Activated naive CD8-positive, alpha-beta T cell treated with anti-CD3 and anti-CD28 coated beads, Interleukin-2, amount 50 U/mL, for 24 hours (primary cell): ENCODE data around the gene DGCR6L.
"Not testable (repeated sequence)": the region's sequence is repeated elsewhere in the genome, so short reads cannot be mapped to it uniquely, and the experiment has no call there.

Experiments used
- ATAC-seq: fragments of 150-1000 bp; cut with Tn5 transposase; one replicate; pipeline ENCODE4 v1.10.0; 2021
- DNase-seq: peaks from one replicate; pipeline ENCODE4 v3.0.0; 2021
- H3K27ac Mint-ChIP-seq: one replicate; pipeline ENCODE4 v1.8.0; 2021; ENCODE audit warnings: mild to moderate bottlenecking, mixed read lengths
- H3K27me3 Mint-ChIP-seq: one replicate; pipeline ENCODE4 v1.8.0; 2021; ENCODE audit warnings: mixed read lengths
- H3K36me3 Mint-ChIP-seq: one replicate; pipeline ENCODE4 v1.8.0; 2021; ENCODE audit warnings: low read depth, mixed read lengths
- H3K4me1 Mint-ChIP-seq: one replicate; pipeline ENCODE4 v1.8.0; 2021; ENCODE audit warnings: mixed read lengths
- H3K4me3 Mint-ChIP-seq: one replicate; pipeline ENCODE4 v1.8.0; 2021; ENCODE audit warnings: mild to moderate bottlenecking, moderate library complexity, mixed read lengths
- H3K9me3 Mint-ChIP-seq: one replicate; pipeline ENCODE4 v1.8.0; 2021; ENCODE audit warnings: mixed read lengths

Gene DGCR6L

DNA sequence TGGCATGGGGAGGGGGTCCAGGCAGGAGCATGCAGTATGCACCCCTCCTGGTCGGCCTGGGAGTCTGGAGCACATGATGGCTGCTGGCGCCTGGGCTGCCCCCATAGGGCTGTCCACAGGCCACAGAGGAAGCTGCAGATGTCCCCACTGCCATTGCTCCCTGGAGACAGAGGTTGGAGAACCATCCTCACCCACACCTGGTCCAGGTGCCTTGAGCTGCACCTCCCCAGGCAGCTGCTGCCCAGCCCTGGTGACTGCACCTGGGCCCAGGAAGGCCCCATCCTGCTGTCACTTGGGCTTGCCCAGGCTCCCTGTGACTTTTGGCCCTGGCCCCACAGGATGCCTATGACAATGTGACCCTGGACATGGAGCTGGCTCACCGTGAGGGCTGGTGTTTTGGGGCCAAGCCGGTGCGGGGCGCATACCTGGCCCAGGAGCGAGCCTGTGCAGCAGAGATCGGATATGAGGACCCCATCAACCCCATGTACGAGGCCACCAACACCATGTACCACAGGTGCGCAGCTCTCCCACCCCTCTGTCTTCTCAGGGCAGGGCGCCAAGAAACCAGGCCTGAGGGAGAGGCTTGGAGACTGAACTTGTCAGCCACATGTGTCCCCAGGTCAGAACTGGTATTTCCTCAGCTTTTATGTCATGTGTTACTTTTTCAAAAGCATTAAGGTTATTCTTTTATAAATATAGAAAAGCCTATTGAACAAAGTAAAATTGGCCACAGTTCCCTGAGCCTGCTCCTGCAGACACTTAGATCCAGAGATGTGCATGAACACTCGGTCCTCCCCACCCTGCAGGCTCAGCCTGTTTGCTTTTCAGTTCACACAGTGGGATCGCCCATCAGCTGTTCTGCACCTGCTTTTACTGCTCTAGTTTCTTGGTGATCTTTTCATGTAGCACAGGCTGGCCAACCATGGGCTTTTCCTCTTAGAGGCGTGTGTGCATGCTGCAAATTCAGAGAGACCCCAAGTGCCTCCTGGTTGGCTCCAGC lies 12.1 kb downstream of the DGCR6L start:
- not testable (repeated sequence) for H3K4me3 Mint-ChIP-seq, H3K27me3 Mint-ChIP-seq, H3K4me1 Mint-ChIP-seq, H3K9me3 Mint-ChIP-seq, H3K36me3 Mint-ChIP-seq, ATAC-seq, DNase-seq
- H3K27ac Mint-ChIP-seq: peak overlapping the region; percentile 72

- H3K36me3 Mint-ChIP-seq, ATAC-seq, DNase-seq, H3K9me3 Mint-ChIP-seq, H3K4me1 Mint-ChIP-seq, H3K27me3 Mint-ChIP-seq: not testable (repeated sequence)
- H3K27ac Mint-ChIP-seq: peak overlapping the region; percentile 72
- H3K4me3 Mint-ChIP-seq: peak overlapping the region; percentile 6
These were observed 13.0 kb downstream of the DGCR6L start for GRCh38 chr22:20306646-20307447.

- H3K27ac Mint-ChIP-seq: peak overlapping the region; percentile 64
These were observed 13.8 kb downstream of the DGCR6L start for GRCh38 chr22:20305894-20306645.

GRCh38 chr22:20305230-20305893 lies 14.5 kb downstream of the DGCR6L start:
- ATAC-seq: peak; percentile 58
- DNase-seq, H3K9me3 Mint-ChIP-seq, H3K27ac Mint-ChIP-seq, H3K4me1 Mint-ChIP-seq, H3K36me3 Mint-ChIP-seq, H3K4me3 Mint-ChIP-seq: not testable (repeated sequence)
- H3K27me3 Mint-ChIP-seq: peaks cover 13% of the 10 kb centered on the region

More at GRCh38 chr22:20305894-20306645, 13.8 kb downstream of the DGCR6L start:
- DNase-seq (no peak), ATAC-seq (peak; percentile 45)
- peaks cover 6% of the 10 kb centered on the region for H3K27me3 Mint-ChIP-seq
- H3K9me3 Mint-ChIP-seq: no peaks in the 10 kb centered on the region
- H3K4me3 Mint-ChIP-seq: peak overlapping the region; percentile 6
- peaks cover 4% of the 10 kb centered on the region for H3K4me1 Mint-ChIP-seq
- no peaks in the 10 kb centered on the region for H3K36me3 Mint-ChIP-seq

DNA sequence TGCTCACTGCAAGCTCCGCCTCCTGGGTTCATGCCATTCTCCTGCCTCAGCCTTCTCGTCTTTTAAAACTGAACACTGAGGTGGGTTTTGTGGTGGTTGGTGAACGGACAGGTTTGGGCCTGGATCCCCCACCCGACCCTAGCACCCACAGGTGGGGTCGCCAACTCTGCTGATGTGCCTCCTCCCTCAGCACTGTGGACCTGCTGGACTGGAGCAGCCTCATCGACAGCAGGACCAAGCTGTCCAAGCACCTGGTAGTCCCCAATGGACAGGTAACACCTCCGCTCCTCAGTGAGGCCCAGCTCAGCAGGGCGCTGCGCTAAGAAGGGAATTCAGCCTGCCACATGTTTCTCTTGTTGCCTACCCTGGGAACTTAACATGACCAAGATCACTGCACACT lies 15.2 kb downstream of the DGCR6L start:
- Mint-ChIP-seq H3K4me1 (peaks cover 4% of the 10 kb centered on the region), H3K27ac (no peak overlapping the region), H3K4me3 (no peak overlapping the region), H3K27me3 (peaks cover 13% of the 10 kb centered on the region), H3K9me3 (no peaks in the 10 kb centered on the region), H3K36me3 (no peaks in the 10 kb centered on the region)
- ATAC-seq (no peak), DNase-seq (no peak)

- not testable (repeated sequence) for H3K27ac Mint-ChIP-seq, ATAC-seq
These were observed 16.7 kb downstream of the DGCR6L start for GRCh38 chr22:20303229-20303534.

GRCh38 chr22:20302438-20303228 lies 17.2 kb downstream of the DGCR6L start:
- no peaks in the 10 kb centered on the region for H3K36me3 Mint-ChIP-seq
- H3K27me3 Mint-ChIP-seq: peaks cover 13% of the 10 kb centered on the region
- DNase-seq (no peak), ATAC-seq (no peak)
- peaks cover 4% of the 10 kb centered on the region for H3K4me1 Mint-ChIP-seq
- no peaks in the 10 kb centered on the region for H3K9me3 Mint-ChIP-seq
- H3K27ac Mint-ChIP-seq: no peak overlapping the region
- no peak overlapping the region for H3K4me3 Mint-ChIP-seq

More at GRCh38 chr22:20303229-20303534, 16.7 kb downstream of the DGCR6L start:
- H3K4me3 Mint-ChIP-seq, H3K9me3 Mint-ChIP-seq, DNase-seq, H3K36me3 Mint-ChIP-seq, H3K4me1 Mint-ChIP-seq: not testable (repeated sequence)
- H3K27me3 Mint-ChIP-seq: peaks cover 13% of the 10 kb centered on the region

- peaks cover 13% of the 10 kb centered on the region for H3K27me3 Mint-ChIP-seq
- no peaks in the 10 kb centered on the region for H3K4me1 Mint-ChIP-seq
- H3K9me3 Mint-ChIP-seq: no peaks in the 10 kb centered on the region
- peak overlapping the region; percentile 57 for H3K4me3 Mint-ChIP-seq
- no peak for DNase-seq
- no peak overlapping the region for H3K27ac Mint-ChIP-seq
- no peaks in the 10 kb centered on the region for H3K36me3 Mint-ChIP-seq
- ATAC-seq: peak; percentile 38
These were observed 20.1 kb downstream of the DGCR6L start for GRCh38 chr22:20299746-20300136.

DNA sequence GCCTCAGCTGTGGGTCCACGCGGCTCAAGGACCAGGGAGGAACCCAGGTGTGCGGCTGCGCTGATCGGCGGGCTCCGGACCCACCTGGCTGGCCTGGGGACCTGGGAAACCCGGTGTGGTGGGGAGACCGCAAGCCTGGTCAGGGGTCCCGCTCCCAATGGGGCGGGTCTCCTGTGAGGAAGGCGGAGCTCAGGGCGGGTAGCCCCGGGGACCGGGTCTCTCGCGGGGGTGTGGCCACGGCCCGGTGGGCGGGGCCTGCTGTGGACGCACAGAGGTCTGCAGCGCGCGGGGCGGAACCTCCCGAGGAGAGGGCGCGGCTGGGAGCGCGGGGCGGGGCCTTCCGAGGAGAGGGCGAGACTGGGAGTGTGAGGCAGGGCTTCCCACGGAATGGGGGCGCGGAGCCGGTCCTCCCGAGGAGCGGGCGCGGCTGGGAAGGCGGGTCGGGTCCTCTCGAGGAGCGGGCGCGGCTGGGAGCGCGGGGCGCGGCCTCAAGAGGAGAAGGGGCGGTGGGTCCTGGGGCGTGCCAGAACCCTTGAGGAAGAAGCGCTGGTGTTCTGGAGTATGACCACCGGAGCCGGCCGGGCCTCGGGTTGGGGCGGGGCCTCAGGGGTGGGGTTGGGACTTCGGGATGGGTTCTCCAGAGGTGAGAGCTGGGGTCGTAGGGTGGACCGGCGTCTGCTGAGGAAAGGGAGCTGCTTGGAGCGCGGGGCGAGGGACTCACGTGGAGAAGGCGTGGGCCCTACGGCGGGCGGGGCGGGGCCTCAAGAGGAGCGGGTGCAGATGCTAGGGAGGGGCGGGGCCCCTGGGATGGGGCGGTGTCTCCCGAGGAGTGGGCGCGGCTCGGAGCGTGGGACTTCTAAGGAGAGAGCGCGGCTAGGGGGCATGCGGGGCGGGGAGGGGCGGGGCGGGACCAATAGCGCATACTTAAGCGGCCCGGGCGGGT lies 20.8 kb downstream of the DGCR6L start:
- ATAC-seq: peak; percentile 82
- Mint-ChIP-seq H3K9me3 (no peaks in the 10 kb centered on the region), H3K27me3 (peaks cover 13% of the 10 kb centered on the region), H3K36me3 (no peaks in the 10 kb centered on the region), H3K27ac (peak overlapping the region; percentile 27), H3K4me3 (peak overlapping the region; percentile 74), H3K4me1 (no peaks in the 10 kb centered on the region)
- DNase-seq: peak; percentile 88

GRCh38 chr22:20298110-20298802 lies 21.6 kb downstream of the DGCR6L start:
- no peak for ATAC-seq
- no peaks in the 10 kb centered on the region for H3K36me3 Mint-ChIP-seq
- no peak for DNase-seq
- no peaks in the 10 kb centered on the region for H3K9me3 Mint-ChIP-seq
- peaks cover 13% of the 10 kb centered on the region for H3K27me3 Mint-ChIP-seq
- peak overlapping the region; percentile 49 for H3K4me3 Mint-ChIP-seq
- H3K27ac Mint-ChIP-seq: no peak overlapping the region
- no peaks in the 10 kb centered on the region for H3K4me1 Mint-ChIP-seq

DNA sequence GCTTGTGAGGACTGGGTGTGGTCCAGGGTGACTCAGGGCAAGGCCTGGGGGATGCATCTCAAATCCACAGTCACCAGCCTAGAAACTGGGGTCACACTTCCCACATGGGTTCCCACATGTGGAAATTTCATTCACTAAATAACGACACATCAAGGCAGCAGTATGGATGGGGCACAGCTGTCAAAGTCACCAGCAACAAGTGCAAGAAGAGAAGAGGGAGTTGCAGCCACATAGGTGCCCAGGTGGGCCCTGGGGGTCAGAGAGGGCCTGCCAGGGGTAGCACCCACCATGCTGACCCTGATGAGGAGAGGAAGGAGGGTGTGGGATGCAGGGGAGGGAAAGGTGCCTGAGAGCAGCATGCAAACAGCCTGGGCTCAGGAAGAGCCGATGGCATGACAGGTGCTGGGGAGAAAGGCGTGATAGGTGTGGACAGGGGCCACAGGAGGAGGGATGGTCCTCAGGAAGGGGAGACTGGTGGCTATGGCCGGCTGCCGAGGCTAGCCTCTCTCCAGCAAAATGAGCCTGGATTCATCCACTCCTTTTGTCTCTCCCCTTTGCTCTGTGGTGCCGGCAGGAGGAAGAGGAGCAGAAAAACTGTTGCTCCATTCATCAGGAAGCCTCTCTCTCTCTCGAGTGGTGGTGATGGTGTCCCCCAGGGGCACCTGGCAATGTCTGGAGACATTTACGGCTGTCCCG lies 22.3 kb downstream of the DGCR6L start:
- Mint-ChIP-seq H3K27me3 (peaks cover 10% of the 10 kb centered on the region), H3K27ac (no peak overlapping the region), H3K4me1 (no peaks in the 10 kb centered on the region), H3K36me3 (no peaks in the 10 kb centered on the region), H3K4me3 (peak overlapping the region; percentile 49), H3K9me3 (no peaks in the 10 kb centered on the region)
- ATAC-seq (no peak), DNase-seq (no peak)

DNA sequence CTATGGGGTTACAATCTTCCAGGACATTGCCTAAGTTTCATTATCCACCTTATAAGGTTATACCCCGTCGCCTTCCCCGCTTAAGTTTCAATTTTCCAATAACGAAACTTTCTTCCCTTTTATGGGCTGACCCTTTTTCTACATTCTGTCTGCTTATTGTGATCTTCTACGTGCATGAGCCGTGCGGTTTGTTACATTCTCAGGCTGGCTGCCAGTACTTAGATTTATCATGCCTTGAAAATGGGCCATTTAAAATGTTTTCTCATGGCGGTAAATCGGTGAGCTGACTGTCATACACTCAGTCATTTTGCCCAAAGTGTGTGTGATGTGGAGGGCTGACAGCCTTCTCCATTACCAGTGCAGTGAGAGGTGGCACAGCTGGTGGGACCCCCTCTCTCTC lies 23.3 kb downstream of the DGCR6L start:
- no peak overlapping the region for H3K27ac Mint-ChIP-seq
- ATAC-seq (no peak), DNase-seq (no peak)
- no peaks in the 10 kb centered on the region for H3K9me3 Mint-ChIP-seq
- no peaks in the 10 kb centered on the region for H3K4me1 Mint-ChIP-seq
- no peaks in the 10 kb centered on the region for H3K36me3 Mint-ChIP-seq
- no peak overlapping the region for H3K4me3 Mint-ChIP-seq
- H3K27me3 Mint-ChIP-seq: peaks cover 7% of the 10 kb centered on the region
